Measurements from ENCODE around the gene SYNE1.
"Not testable (repeated sequence)": the region's sequence is repeated elsewhere in the genome, so short reads cannot be mapped to it uniquely, and the experiment has no call there.

Gene SYNE1

DNA sequence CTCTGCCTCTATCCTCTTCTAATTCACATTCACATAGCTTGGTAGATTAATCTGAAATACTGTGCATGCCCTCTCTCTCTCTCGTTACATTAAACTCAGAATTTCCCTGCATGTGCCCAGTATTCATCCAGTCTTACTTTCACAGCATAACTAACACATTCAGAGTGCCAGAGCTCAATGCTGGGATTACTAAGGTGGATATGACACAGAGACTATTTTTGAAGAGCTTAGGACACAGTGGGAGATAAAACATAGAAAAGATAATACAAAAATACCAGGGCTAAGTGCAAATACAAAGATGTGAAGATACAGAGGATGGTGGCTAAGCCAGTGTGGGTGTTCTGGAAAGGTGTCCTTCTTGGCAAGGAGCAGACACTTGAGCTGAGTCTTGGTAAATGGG is 6.3 kb downstream of the SYNE1 start:
- no peak for DNase-seq (ENCODE audit: low spot score)

GRCh38 chr6:152625213-152625612 is 11.9 kb downstream of the SYNE1 start:
- DNase-seq (ENCODE audit: low spot score) = no peak

DNA sequence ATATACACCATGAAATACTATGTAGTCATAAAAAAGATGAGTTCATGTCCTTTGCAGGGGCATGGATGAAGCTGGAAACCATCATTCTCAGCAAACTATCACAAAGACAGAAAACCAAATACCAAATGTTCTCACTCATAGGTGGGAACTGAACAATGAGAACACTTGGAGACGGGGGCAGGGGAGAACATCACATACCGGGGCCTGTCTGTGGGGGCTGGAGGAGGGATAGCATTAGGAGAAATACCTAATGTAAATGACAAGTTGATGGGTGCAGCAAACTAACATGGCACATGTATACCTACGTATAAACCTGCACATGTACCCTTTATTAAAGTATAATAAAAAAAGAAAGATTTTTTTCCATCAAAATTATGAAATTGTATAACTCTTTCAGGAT is 22.4 kb downstream of the SYNE1 start:
- not testable (repeated sequence) for DNase-seq (ENCODE audit: low spot score)

GRCh38 chr6:152609125-152609670 is 28.0 kb downstream of the SYNE1 start:
- no peak for DNase-seq (ENCODE audit: low spot score)

GRCh38 chr6:152605941-152606340 is 31.2 kb downstream of the SYNE1 start:
- no peak for DNase-seq (ENCODE audit: low spot score)

GRCh38 chr6:152605342-152605741 is 31.8 kb downstream of the SYNE1 start:
- no peak for DNase-seq (ENCODE audit: low spot score)

- DNase-seq (ENCODE audit: low spot score) = no peak
These were observed 33.3 kb downstream of the SYNE1 start for GRCh38 chr6:152603911-152604310.

DNA sequence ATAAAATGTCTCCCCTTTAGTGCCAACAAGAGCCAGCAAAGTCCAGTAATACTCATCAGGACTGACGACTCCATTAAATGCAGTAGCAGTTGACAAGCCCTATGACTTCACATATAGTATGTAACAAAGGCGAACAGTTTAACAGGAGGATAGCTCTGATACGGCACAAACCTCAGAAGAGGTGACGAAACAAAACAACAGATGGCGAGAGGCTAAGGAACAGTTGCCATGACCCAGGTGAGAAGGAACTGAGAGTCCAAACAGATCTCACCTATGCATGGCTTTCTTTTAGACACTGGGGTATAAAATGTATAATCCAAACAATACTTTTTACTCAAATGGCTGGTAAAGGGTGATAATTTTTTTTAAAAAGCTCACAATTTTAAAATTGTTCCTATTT is 37.1 kb downstream of the SYNE1 start:
- no peak for DNase-seq (ENCODE audit: low spot score)

GRCh38 chr6:152598901-152599537 is 38.1 kb downstream of the SYNE1 start:
- no peak for DNase-seq (ENCODE audit: low spot score)

DNA sequence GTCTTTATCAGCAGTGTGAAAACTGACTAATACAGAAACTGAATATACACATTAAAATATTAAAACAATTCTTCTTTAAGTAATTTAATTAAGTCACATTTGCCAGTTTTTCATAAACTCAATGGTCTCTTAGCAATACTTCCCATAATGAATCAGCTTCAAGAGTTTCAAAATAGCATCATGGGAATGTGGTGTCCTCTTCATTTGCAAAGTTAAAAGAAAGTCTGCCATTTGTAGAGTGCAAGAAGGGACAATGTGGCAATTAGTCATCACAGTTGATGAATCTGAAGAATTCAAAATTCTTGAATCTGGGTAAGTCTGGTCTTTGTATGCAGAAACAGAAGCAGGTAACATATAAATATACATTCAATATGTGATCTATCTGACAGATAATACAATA is 38.7 kb downstream of the SYNE1 start:
- no peak for DNase-seq (ENCODE audit: low spot score)

- DNase-seq (ENCODE audit: low spot score) = no peak
These were observed 40.4 kb downstream of the SYNE1 start for GRCh38 chr6:152596726-152597125.

GRCh38 chr6:152595499-152595898 is 41.7 kb downstream of the SYNE1 start:
- DNase-seq (ENCODE audit: low spot score) = peak; percentile 9

DNA sequence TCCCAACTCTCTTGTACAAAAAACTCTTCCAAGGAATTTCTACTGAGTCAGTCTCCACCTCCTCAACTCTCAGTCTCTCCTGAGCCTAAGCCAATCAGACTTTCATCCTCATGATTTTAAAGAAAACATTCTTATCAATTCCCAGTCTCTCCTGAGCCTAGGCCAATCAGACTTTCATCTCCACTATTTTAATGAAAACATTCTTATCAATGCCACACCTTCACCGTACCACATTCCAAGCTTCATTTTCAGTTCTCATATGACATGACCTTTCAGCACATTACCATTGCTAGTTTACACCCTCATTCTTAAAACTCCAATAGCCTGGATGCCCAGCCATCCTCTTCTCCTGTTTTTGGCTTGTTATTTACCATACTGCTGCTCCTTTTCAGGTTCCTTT is 42.5 kb downstream of the SYNE1 start:
- no peak for DNase-seq (ENCODE audit: low spot score)

GRCh38 chr6:152588456-152588855 is 48.7 kb downstream of the SYNE1 start:
- DNase-seq (ENCODE audit: low spot score) = no peak

DNA sequence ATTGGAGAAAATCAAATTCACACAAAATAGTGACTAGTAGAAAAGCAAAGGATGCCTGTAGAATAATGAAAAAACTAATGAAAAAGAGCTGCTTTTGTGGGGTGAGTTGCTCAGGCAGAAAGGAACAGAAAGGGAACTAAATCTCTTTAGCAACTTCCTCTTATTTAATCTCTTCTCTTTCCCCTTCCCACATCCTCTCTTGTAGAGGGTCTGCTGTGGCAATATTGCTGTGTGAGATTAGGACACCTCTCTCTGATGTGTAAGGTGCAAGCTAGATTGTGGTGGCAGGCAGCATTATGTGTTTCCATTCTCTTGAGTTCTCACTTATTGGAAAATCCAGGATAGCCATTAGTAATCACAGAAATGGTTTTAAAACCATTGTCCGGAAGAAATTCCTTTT is 49.7 kb downstream of the SYNE1 start:
- DNase-seq (ENCODE audit: low spot score) = no peak

DNA sequence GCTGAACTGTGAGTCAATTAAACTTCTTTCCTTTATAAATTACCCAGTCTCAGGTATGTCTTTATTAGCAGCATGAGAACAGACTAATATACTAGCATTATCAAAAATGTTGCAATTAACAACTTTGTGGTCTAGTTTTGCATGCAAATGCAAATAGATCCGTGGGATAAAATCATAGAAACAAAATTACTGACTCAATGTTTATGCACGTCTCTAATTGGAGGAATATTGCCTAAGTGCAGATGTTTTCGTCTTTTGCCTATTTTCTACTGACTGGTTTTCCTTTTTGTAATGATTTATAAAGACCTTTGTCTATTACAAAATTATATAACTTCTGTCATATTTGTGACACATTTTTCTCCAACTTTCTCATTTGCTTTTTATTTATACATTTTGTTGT is 51.9 kb downstream of the SYNE1 start:
- DNase-seq (ENCODE audit: low spot score) = no peak

DNA sequence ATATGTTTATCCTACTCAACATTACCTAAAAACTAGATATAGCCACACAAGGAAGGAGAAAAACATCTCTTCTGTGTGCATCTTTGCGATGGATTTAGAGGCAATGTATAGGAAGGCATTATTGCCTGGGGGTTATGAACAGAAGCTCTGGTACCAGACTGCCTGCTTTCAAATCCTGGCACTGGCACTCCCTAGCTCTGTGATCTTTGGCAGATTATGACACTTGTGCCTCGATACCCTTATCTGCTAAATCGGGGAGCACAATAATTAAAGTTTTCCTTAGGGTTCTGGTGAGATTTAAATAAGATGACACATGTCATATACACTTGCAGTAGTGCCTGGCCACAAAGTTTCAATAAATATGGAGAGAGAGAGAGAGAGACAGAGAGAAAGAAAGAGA is 53.3 kb downstream of the SYNE1 start:
- DNase-seq (ENCODE audit: low spot score) = no peak

GRCh38 chr6:152576525-152576924 is 60.6 kb downstream of the SYNE1 start:
- DNase-seq (ENCODE audit: low spot score) = no peak

- DNase-seq (ENCODE audit: low spot score) = no peak
These were observed 61.5 kb downstream of the SYNE1 start for GRCh38 chr6:152575621-152576150.

GRCh38 chr6:152575161-152575560 is 62.0 kb downstream of the SYNE1 start:
- no peak for DNase-seq (ENCODE audit: low spot score)

GRCh38 chr6:152573762-152574161 is 63.4 kb downstream of the SYNE1 start:
- no peak for DNase-seq (ENCODE audit: low spot score)

DNA sequence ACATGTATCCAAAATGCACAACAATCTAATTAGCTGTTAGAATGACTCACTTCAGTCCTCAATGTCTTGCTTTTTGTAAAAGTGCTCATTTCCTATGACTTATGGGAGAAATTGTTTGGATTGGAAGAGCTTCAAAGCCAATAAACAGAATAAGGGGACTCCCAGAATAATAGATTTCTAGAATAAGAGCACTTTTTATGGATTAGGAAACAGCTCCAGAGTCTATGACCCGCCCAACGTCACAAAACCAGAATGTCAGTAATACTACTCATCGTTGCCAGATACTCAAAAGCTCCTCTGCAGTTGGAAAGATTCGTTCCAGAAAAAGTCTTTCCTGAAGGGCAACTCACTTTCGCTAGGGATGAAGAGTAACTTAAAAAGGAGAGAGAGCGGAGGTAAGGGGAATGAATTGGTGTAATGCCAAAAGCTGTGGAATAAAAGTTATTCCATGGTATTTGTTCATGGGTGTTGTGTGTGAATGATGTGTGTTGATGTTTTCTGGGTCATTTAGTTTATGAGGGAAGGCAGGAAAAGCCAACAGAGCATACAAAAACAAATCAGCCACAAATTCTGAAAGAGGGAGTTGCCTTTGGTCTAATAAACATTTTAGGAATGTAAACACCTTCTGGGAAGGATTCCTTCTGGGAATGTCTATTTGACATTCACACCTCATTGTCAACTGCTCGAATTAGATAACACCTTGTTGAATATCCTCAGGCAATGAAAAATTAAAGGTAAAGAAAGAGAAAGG is 64.6 kb downstream of the SYNE1 start:
- DNase-seq (ENCODE audit: low spot score) = no peak

DNA sequence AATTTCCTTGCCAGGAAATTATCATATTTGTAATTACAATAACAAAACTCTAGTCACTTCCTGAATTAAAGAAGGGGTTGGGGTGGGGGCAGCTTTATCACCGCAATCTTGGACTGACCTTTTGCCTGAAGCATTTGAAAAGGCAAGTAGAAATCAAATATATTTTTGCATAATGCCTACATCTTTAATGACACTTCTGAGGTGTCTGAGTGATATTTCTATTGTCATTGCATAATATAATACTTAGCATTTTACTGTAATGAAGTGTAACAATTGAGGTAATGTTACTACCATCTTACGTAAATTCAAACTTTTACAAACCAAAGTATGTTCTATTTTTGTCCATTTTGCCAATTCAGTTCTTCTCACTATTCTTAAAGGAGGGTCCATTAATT is 65.2 kb downstream of the SYNE1 start:
- DNase-seq (ENCODE audit: low spot score) = no peak

Measured in NAMALWA (cell line).